WI38 (cell line): ENCODE data around the gene ATRAID.

ENCODE experiments used
- H3K4me3 ChIP-seq: 2 replicates; pipeline ENCODE4 v1.5.1; 2011; ENCODE audit warnings: low read depth, mild to moderate bottlenecking, control low read depth, low read length
- CTCF ChIP-seq: IDR thresholded peaks from 2 replicates; pipeline ENCODE4 v1.5.1; 2012; ENCODE audit warnings: low read depth, mild to moderate bottlenecking, control low read depth, low read length

Gene ATRAID

GRCh38 chr2:27263287-27264252 is 51.7 kb downstream of the ATRAID start:
- TF ChIP-seq CTCF, result no peak
- 0 out of 2 replicates have a peak overlapping the region, but pooled peaks have one; percentile 8 for H3K4me3 ChIP-seq

GRCh38 chr2:27264253-27264752 is 52.5 kb downstream of the ATRAID start:
- TF ChIP-seq CTCF, result no peak
- H3K4me3 ChIP-seq, result peak overlapping the region; percentile 37

- H3K4me3 ChIP-seq, result peak overlapping the region; percentile 37
Measured at GRCh38 chr2:27264753-27265535, 53.1 kb downstream of the ATRAID start.

GRCh38 chr2:27265536-27265870 is 53.7 kb downstream of the ATRAID start:
- no peak for TF ChIP-seq CTCF
- H3K4me3 ChIP-seq, result no peak overlapping the region

More at GRCh38 chr2:27264753-27265535, 53.1 kb downstream of the ATRAID start:
- TF ChIP-seq CTCF, result peak; percentile 53
